Bronchial epithelial cell (primary cell): ENCODE results near the gene RASSF3. TPM values are rescaled to one million over a fixed set of nuclear protein-coding genes. Genes with fewer than 3 reads are reported as not detected.
A peak's percentile ranks its signal among the peaks of the same experiment; 100 is the strongest.

ENCODE experiments used
- DNase-seq: peaks from one replicate; pipeline ENCODE4 v3.0.0-alpha.2; 2010; ENCODE audit warnings: low read depth
- FAIRE-seq: peaks from 2 replicates; lab custom pipeline; 2011; peaks lifted over from hg19 to GRCh38; lab: Jason Lieb, UNC
- H3K27me3 ChIP-seq: 2 replicates; pipeline ENCODE4 v1.5.1; 2011; ENCODE audit warnings: low read length; ENCODE audit not compliant: control insufficient read depth, insufficient read depth
- H3K36me3 ChIP-seq: 2 replicates; pipeline ENCODE4 v1.5.1; 2011; ENCODE audit warnings: low read length; ENCODE audit not compliant: control insufficient read depth, insufficient read depth
- H3K4me3 ChIP-seq: 2 replicates; pipeline ENCODE4 v1.5.1; 2011; ENCODE audit warnings: mild to moderate bottlenecking, low read depth, low read length, control low read depth
- total RNA-seq: library from RNA; depleted of rRNA; stranded (reverse); fragments of >200 nt; gene quantifications from 2 replicates; pipeline ENCODE4 v1.2.1, GENCODE V29; 2014
- TF ChIP-seq, protein P1 (sequence below): IDR thresholded peaks from 2 replicates; pipeline ENCODE4 v1.5.1; 2011; ENCODE audit warnings: mild to moderate bottlenecking, moderate library complexity, low read length, control low read depth, inconsistent platforms; ENCODE audit not compliant: insufficient read depth, severe bottlenecking

RASSF3 gene
- total RNA-seq, 1 donor from 2014 or later: 9.7 TPM

- no peaks in the 10 kb centered on the region for H3K27me3 ChIP-seq
- DNase-seq (no peak), FAIRE-seq (no peak)
- TF ChIP-seq, protein P1, sequence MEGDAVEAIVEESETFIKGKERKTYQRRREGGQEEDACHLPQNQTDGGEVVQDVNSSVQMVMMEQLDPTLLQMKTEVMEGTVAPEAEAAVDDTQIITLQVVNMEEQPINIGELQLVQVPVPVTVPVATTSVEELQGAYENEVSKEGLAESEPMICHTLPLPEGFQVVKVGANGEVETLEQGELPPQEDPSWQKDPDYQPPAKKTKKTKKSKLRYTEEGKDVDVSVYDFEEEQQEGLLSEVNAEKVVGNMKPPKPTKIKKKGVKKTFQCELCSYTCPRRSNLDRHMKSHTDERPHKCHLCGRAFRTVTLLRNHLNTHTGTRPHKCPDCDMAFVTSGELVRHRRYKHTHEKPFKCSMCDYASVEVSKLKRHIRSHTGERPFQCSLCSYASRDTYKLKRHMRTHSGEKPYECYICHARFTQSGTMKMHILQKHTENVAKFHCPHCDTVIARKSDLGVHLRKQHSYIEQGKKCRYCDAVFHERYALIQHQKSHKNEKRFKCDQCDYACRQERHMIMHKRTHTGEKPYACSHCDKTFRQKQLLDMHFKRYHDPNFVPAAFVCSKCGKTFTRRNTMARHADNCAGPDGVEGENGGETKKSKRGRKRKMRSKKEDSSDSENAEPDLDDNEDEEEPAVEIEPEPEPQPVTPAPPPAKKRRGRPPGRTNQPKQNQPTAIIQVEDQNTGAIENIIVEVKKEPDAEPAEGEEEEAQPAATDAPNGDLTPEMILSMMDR: no peak
- no peaks in the 10 kb centered on the region for H3K36me3 ChIP-seq
- no peak overlapping the region for H3K4me3 ChIP-seq
Observed at GRCh38 chr12:64701283-64701682, 91.0 kb downstream of the RASSF3 start.

DNA sequence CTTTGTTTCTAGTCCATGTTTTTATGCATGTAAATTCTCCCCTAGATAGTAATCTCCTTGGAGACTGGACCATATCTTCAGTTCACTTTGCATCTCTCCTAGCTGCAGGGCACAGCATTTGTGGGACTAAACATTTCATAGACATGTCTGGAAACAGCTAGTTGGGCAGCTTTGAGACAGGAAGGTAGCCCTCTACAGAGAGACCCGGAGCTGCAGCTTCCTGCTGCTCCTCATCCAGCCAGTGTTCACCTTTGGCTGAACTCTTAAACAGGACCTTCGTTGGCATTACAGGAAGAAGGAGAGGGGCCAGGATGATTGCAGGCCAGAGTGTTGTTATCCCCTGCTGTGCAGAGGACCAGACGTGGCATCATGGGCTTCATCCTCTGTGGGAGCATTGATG is 96.0 kb downstream of the RASSF3 start:
- FAIRE-seq (no peak), DNase-seq (no peak)
- no peak overlapping the region for H3K4me3 ChIP-seq
- TF ChIP-seq, protein P1: no peak
- no peaks in the 10 kb centered on the region for H3K36me3 ChIP-seq
- H3K27me3 ChIP-seq: no peaks in the 10 kb centered on the region

GRCh38 chr12:64706857-64707256 is 96.6 kb downstream of the RASSF3 start:
- H3K4me3 ChIP-seq: no peak overlapping the region
- DNase-seq: no peak
- TF ChIP-seq, protein P1: no peak
- no peaks in the 10 kb centered on the region for H3K36me3 ChIP-seq
- no peaks in the 10 kb centered on the region for H3K27me3 ChIP-seq
- FAIRE-seq: no peak

DNA sequence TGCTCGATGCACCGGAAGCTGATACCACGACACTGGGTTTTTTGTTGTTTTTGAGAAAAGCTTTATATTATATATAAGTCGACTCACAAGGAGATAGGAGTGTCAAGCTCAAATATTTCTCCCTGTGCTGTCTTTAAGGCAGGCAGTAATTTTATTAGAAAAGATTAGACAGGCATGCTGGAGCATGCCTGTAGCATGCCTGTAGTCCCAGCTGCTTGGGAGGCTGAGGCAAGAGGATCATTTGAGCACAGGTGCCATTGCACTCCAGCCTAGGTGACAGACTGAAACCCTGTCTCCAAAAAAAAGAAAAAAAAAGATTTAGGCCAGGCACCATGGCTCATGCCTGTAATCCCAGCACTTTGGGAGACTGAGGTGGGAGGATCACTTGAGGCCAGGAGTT is 97.1 kb downstream of the RASSF3 start:
- TF ChIP-seq, protein P1: no peak
- Histone ChIP-seq H3K27me3 (no peaks in the 10 kb centered on the region), H3K36me3 (no peaks in the 10 kb centered on the region), H3K4me3 (no peak overlapping the region)
- DNase-seq (peak; percentile 18), FAIRE-seq (no peak)

DNA sequence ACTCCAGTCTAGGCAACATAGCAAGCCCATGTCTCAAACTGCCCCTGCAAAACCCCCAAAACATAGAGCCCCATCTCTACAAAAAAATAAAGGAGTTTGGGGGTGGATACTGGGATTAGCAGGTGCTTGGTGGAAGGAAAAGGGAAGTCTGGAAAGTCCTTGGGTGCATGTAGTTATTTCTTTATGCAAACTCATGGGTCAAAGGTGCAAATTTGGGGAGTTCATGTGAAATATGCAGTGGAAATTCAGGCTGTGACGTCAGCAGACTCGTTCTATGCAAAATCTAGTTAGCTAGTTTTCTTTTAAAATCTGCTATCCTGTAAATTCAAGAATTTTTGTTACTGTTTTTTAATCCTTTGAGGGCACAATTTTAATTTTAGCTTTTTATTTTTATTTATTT is 97.6 kb downstream of the RASSF3 start:
- Histone ChIP-seq H3K4me3 (no peak overlapping the region), H3K27me3 (no peaks in the 10 kb centered on the region), H3K36me3 (no peaks in the 10 kb centered on the region)
- DNase-seq (no peak), FAIRE-seq (no peak)
- TF ChIP-seq, protein P1: no peak

GRCh38 chr12:64709429-64709828 is 99.1 kb downstream of the RASSF3 start:
- FAIRE-seq (no peak), DNase-seq (no peak)
- H3K4me3 ChIP-seq: no peak overlapping the region

More at GRCh38 chr12:64709429-64709828, 99.1 kb downstream of the RASSF3 start:
- Histone ChIP-seq H3K27me3 (no peaks in the 10 kb centered on the region), H3K36me3 (no peaks in the 10 kb centered on the region)
- TF ChIP-seq, protein P1: no peak
